T-helper 22 cell (primary cell): ENCODE measurements around the gene NRG2.

Experiments
- DNase-seq: peaks from one replicate; pipeline ENCODE4 v3.0.0-alpha.2; 2020; ENCODE audit warnings: low read depth

Gene NRG2

GRCh38 chr5:139877129-139877597 lies 165.9 kb downstream of the NRG2 start:
- no peak for DNase-seq

- no peak for DNase-seq
Measured at GRCh38 chr5:139875957-139876356, 167.1 kb downstream of the NRG2 start.

- no peak for DNase-seq
Measured at GRCh38 chr5:139872851-139873794, 170.0 kb downstream of the NRG2 start.

GRCh38 chr5:139872052-139872766 lies 170.9 kb downstream of the NRG2 start:
- no peak for DNase-seq

- DNase-seq: no peak
Measured at GRCh38 chr5:139871614-139872013, 171.5 kb downstream of the NRG2 start.

- DNase-seq: no peak
Measured at GRCh38 chr5:139870677-139871076, 172.4 kb downstream of the NRG2 start.

GRCh38 chr5:139869042-139869790 lies 173.9 kb downstream of the NRG2 start:
- DNase-seq: no peak

GRCh38 chr5:139867581-139867980 lies 175.5 kb downstream of the NRG2 start:
- DNase-seq: no peak

- no peak for DNase-seq
Measured at GRCh38 chr5:139867109-139867508, 176.0 kb downstream of the NRG2 start.

- no peak for DNase-seq
Measured at GRCh38 chr5:139864716-139865483, 178.2 kb downstream of the NRG2 start.

GRCh38 chr5:139863855-139864558 lies 179.1 kb downstream of the NRG2 start:
- DNase-seq: peak; percentile 8

- DNase-seq: no peak
Measured at GRCh38 chr5:139863361-139863760, 179.7 kb downstream of the NRG2 start.

- DNase-seq: no peak
Measured at GRCh38 chr5:139862803-139863202, 180.3 kb downstream of the NRG2 start.

- DNase-seq: no peak
Measured at GRCh38 chr5:139862313-139862712, 180.8 kb downstream of the NRG2 start.

- DNase-seq: no peak
Measured at GRCh38 chr5:139861889-139862207, 181.3 kb downstream of the NRG2 start.

- no peak for DNase-seq
Measured at GRCh38 chr5:139861021-139861888, 181.8 kb downstream of the NRG2 start.

- DNase-seq: no peak
Measured at GRCh38 chr5:139859013-139859412, 184.1 kb downstream of the NRG2 start.

GRCh38 chr5:139856714-139857113 lies 186.4 kb downstream of the NRG2 start:
- no peak for DNase-seq

- no peak for DNase-seq
Measured at GRCh38 chr5:139855946-139856540, 187.1 kb downstream of the NRG2 start.

- no peak for DNase-seq
Measured at GRCh38 chr5:139855451-139855850, 187.6 kb downstream of the NRG2 start.
